ENCODE data around the gene ROBO1.
"Not testable (repeated sequence)": the region's sequence is repeated elsewhere in the genome, so short reads cannot be mapped to it uniquely, and the experiment has no call there.

Gene ROBO1

DNA sequence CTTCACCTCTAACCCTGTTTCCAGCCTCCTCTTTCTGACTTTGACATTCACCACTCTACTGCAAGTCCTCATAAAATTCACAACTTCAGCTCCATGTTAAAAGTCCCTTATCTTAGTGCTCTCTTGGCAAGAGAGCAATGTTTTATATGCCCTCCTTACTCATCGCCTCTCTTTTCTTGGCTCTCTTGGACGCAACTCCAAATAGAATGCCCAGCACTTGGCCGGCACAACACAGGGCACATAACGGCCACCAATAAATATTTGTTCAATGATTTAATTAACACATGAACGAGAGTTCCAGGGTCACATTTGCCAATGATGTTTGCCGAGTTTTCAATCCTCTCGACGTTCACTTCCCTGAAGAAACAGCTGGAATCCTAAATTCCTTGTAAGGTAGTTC, 401.4 kb downstream of the ROBO1 start:
- no peak for DNase-seq

GRCh38 chr3:79364784-79365183, 403.0 kb downstream of the ROBO1 start:
- DNase-seq = no peak

GRCh38 chr3:79362571-79363270, 405.1 kb downstream of the ROBO1 start:
- DNase-seq = no peak

GRCh38 chr3:79361748-79362378, 405.9 kb downstream of the ROBO1 start:
- DNase-seq = peak; percentile 6

GRCh38 chr3:79358327-79358726, 409.5 kb downstream of the ROBO1 start:
- DNase-seq = no peak

DNA sequence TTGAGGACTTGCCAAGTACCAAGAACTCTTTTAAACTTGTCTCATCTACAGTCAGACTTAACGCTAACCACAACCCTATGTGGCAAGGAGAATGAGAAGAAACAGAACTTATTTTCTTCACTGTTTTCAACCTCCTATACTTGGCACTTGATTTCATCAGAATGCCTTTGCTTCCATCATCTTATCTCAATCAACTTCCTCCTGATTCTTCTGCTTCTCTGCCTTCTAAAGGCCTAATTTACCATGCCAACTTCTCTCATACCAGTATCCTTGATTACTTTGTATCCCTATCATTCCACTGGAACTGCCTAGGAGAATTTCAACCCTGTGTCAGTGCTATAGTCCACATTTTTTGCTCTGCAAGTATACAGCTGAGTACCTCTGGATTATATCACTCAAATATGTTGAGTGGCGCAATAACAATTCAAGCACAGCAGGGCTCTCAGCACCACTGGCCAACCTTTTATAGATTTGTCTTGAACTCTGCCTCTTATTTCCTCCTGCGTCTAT, 413.6 kb downstream of the ROBO1 start:
- DNase-seq = no peak

GRCh38 chr3:79351699-79352098, 416.1 kb downstream of the ROBO1 start:
- no peak for DNase-seq

GRCh38 chr3:79344876-79345871, 422.6 kb downstream of the ROBO1 start:
- no peak for DNase-seq

DNA sequence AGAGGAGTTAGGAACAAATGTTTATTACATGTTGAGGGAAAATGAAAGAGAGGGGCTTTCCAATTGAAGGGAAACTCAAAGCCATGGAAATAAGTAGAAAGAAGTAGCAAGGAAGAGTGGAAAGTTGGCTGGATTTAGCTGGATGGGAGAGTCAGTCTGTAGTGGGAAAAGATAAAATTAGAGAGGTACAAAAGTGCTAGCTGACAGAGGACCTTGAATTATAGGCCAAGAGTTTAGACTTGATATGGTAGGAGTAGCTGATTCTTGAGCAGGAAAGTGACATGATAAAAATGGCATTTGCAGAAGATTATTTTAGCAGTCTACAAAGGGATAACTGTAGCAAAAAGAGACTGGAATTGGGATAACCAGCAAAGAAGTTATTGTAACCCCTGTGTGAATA, 425.8 kb downstream of the ROBO1 start:
- no peak for DNase-seq

GRCh38 chr3:79339846-79340245, 428.0 kb downstream of the ROBO1 start:
- DNase-seq = no peak

DNA sequence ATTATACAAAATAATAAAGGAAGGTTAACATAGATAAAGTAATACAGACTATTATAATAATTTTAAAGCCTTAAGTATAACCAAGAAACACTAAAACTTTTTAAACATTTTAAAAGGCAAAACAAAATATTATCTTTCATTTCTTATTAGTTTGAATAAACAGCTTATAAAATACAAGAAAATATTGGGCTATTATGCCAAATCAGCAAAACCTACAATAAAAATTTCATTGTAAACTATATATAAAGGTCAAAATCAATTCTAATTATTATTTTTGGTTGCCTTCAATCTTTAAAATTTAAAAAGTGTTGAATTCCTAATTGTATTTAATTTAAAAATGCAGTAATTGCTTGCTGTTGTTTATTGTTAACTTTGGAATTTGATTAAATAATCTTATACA, 430.0 kb downstream of the ROBO1 start:
- DNase-seq = no peak

GRCh38 chr3:79329154-79329553, 438.6 kb downstream of the ROBO1 start:
- DNase-seq = no peak

GRCh38 chr3:79326642-79327041, 441.2 kb downstream of the ROBO1 start:
- DNase-seq = no peak

GRCh38 chr3:79325833-79326383, 441.9 kb downstream of the ROBO1 start:
- not testable (repeated sequence) for DNase-seq

DNA sequence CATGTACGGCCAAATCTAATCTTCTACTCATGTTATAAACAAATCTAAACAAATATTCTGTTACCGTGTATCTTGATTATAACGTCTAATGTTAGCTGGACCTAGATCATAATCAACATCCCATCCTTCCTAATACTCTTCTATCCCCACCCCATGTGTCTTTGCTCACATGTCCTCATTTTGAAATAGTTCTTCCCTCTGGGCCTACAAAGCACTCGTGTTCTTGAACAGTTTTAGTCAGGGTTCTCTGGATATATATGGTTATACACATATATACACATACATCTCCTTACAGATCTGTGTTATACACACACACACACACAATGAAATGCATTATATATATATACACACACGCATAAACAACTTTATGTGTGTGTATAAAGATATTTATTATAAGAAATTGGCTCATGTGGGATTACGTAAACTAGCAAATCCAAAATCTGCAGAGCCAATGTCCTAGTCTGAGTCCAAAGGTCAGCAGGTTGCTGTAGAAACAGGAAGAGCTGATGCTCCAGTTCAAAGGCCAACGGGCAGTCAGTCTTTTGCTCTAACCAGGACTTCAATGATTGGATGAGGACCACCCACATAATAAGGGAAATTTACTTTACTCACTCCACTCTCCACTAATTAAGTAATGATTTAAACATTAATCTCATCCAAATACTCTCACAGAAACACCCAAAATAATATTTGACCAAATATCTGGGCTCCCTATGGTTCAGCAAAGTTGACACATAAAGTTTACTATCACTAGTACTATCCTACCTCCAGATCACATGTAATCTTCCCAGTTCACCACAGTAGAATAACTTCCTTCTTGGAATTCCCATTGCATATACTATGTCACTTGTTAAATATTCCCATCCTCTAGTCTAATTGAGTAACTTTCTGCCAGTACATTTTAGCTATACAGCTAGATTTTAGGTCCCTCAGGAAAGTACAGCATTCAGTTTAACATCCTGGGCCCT, 450.0 kb downstream of the ROBO1 start:
- DNase-seq = no peak

DNA sequence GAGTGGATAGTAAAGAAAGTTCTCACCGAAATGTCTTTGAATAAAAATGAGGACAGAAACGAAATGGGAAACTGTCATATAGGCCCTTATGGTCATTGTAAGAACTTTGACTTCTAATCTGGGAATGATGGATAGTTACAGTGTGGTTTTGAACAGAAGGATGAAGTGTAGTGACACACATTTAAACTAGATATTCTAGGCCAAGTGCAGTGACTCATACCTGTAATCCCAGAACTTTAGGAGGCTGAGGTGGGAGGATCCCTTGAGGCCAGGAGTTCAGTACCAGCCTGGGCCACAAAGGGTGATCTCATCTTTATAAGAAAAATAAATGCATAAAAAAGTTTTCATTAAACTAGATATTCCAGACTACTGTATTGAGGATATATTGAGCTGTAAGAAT, 452.8 kb downstream of the ROBO1 start:
- no peak for DNase-seq

DNA sequence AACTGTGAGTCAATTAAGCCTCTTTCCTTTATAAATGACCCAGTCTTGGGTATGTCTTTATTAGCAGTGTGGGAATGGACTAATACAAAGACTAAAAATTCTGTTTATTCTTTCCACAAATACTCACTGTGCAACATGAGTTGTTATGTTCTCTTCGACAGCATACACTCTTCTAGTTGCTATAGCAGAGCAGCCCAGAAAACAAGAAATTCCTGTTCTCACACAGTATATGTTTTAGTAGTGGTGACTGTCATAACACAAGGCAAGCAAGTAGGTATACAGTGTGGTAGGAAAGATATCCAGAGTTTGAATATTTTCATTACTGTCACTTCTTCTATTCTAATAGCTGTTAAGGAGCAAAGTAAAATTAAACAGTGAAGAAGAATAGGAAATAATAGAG, 453.3 kb downstream of the ROBO1 start:
- DNase-seq = no peak

DNA sequence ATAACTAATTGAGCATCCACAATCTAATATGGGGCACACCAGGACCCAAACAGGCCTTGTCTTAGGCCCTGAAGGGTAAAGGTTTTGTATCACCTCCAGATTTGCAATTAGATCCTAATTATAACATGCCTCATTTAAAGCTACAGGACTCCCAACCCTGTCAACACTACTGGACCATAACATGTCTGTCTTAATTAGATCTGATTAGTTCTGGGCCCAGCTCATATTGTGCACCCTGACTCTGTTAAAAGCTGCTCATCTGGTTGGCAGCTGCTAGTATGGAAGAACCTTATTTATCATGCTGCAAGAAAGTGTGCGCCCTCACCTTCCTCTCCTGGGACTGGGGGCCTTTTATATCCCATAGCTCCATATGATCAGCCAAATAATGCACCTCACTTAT, 457.8 kb downstream of the ROBO1 start:
- no peak for DNase-seq

GRCh38 chr3:79306934-79307570, 460.7 kb downstream of the ROBO1 start:
- DNase-seq = no peak

- not testable (repeated sequence) for DNase-seq
Observed at GRCh38 chr3:79299949-79300635, 467.7 kb downstream of the ROBO1 start.
